ENCODE results near the gene CACNA2D2. TPM values are rescaled to one million over a fixed set of nuclear protein-coding genes. Genes with fewer than 3 reads are reported as not detected.

CACNA2D2 gene
- total RNA-seq, 1 donor from 2014 or later = 2.5 TPM

GRCh38 chr3:50354850-50355249 is 148.6 kb downstream of the CACNA2D2 start:
- no peak for TF ChIP-seq CTCF (IDR thresholded peaks at IDR 0.05)
- no peak for TF ChIP-seq POLR2A (IDR thresholded peaks at IDR 0.05)
- no peak for TF ChIP-seq POLR2AphosphoS5 (IDR thresholded peaks at IDR 0.05; ENCODE audit: insufficient read depth in 1 of 2, low read depth in 1 of 2)
- Histone ChIP-seq H3K9me3 (no peaks in the 10 kb centered on the region), H3K27me3 (no peaks in the 10 kb centered on the region), H3K4me1 (peaks cover 61% of the 10 kb centered on the region), H3K36me3 (peaks cover 0 to 23% of the 10 kb centered on the region in 2 donors), H3K4me3 (no peak overlapping the region), H3K27ac (no peak overlapping the region)
- no peak for DNase-seq (ENCODE audit: extremely low spot score in 2 of 2)
- intact Hi-C loops (cut with DNase I) = loop anchor here (5.0 kb wide), 1 partner anchor 192 kb away; no protein-coding TSS in a partner anchor

GRCh38 chr3:50354186-50354764 is 149.2 kb downstream of the CACNA2D2 start:
- no peak for DNase-seq (ENCODE audit: extremely low spot score in 2 of 2)
- H3K27me3 ChIP-seq = no peaks in the 10 kb centered on the region
- H3K36me3 ChIP-seq = peaks cover 0 to 23% of the 10 kb centered on the region in 2 donors
- no peak overlapping the region for H3K4me3 ChIP-seq
- TF ChIP-seq POLR2AphosphoS5 (IDR thresholded peaks at IDR 0.05; ENCODE audit: insufficient read depth in 1 of 2, low read depth in 1 of 2) (no peak), CTCF (IDR thresholded peaks at IDR 0.05) (no peak), POLR2A (IDR thresholded peaks at IDR 0.05) (no peak)
- H3K9me3 ChIP-seq = no peaks in the 10 kb centered on the region
- intact Hi-C loops (cut with DNase I) = no loop called here
- peaks cover 65% of the 10 kb centered on the region for H3K4me1 ChIP-seq
- no peak overlapping the region for H3K27ac ChIP-seq

- H3K4me3 ChIP-seq = no peak overlapping the region
- H3K36me3 ChIP-seq = peaks cover 0 to 26% of the 10 kb centered on the region in 2 donors
- no peaks in the 10 kb centered on the region for H3K27me3 ChIP-seq
- no peaks in the 10 kb centered on the region for H3K9me3 ChIP-seq
- intact Hi-C loops (cut with DNase I) = no loop called here
- TF ChIP-seq POLR2A (IDR thresholded peaks at IDR 0.05) (no peak), CTCF (IDR thresholded peaks at IDR 0.05) (no peak), POLR2AphosphoS5 (IDR thresholded peaks at IDR 0.05; ENCODE audit: insufficient read depth in 1 of 2, low read depth in 1 of 2) (no peak)
- no peak overlapping the region for H3K27ac ChIP-seq
- no peak for DNase-seq (ENCODE audit: extremely low spot score in 2 of 2)
- peaks cover 64% of the 10 kb centered on the region for H3K4me1 ChIP-seq
These were observed 150.0 kb downstream of the CACNA2D2 start for GRCh38 chr3:50353245-50354004.

GRCh38 chr3:50352781-50353180 is 150.7 kb downstream of the CACNA2D2 start:
- no peak overlapping the region for H3K27ac ChIP-seq
- intact Hi-C loops (cut with DNase I) = no loop called here

More at GRCh38 chr3:50352781-50353180, 150.7 kb downstream of the CACNA2D2 start:
- Histone ChIP-seq H3K27me3 (no peaks in the 10 kb centered on the region), H3K4me3 (no peak overlapping the region), H3K4me1 (peaks cover 58% of the 10 kb centered on the region), H3K36me3 (peaks cover 0 to 31% of the 10 kb centered on the region in 2 donors), H3K9me3 (no peaks in the 10 kb centered on the region)
- DNase-seq (ENCODE audit: extremely low spot score in 2 of 2) = no peak
- TF ChIP-seq CTCF (IDR thresholded peaks at IDR 0.05) (no peak), POLR2A (IDR thresholded peaks at IDR 0.05) (no peak), POLR2AphosphoS5 (IDR thresholded peaks at IDR 0.05; ENCODE audit: insufficient read depth in 1 of 2, low read depth in 1 of 2) (no peak)
